ENCODE measurements around the gene RHOA.
A peak's percentile ranks its signal among the peaks of the same experiment; 100 is the strongest.

RHOA gene

GRCh38 chr3:49411968-49412631 lies at the start of gene RHOA, which contains the start of gene TCTA:
RHOA (minus strand) TSS chr3:49411976; CDS start chr3:49375589, 36,387 bp downstream.
TCTA (plus strand) TSS chr3:49412423; CDS start chr3:49412427, 4 bp downstream.
- H3K9ac ChIP-seq (ENCODE audit: low read depth, low read length) = peak within 1 kb of the TSS; percentile 90
- peak within 1 kb of the TSS; percentile 95 for H3K4me3 ChIP-seq (ENCODE audit: low read depth, low read length)
- H3K36me3 ChIP-seq (ENCODE audit: control insufficient read depth, insufficient read depth, low read length) = peaks cover 6% of the 10 kb centered on the region
- H3K9me3 ChIP-seq (ENCODE audit: control insufficient read depth, insufficient read depth, low read length) = no peaks in the 10 kb centered on the region
- H3K4me1 ChIP-seq (ENCODE audit: control insufficient read depth, insufficient read depth, low read length) = peaks cover 18% of the 10 kb centered on the region
- no peaks in the 10 kb centered on the region for H3K27me3 ChIP-seq (ENCODE audit: control insufficient read depth, insufficient read depth, low read length)

GRCh38 chr3:49460956-49461355 lies 49.2 kb upstream of the RHOA start:
- Histone ChIP-seq H3K9me3 (ENCODE audit: control insufficient read depth, insufficient read depth, low read length) (no peaks in the 10 kb centered on the region), H3K36me3 (ENCODE audit: control insufficient read depth, insufficient read depth, low read length) (no peaks in the 10 kb centered on the region), H3K4me3 (ENCODE audit: low read depth, low read length) (no peak overlapping the region), H3K27me3 (ENCODE audit: control insufficient read depth, insufficient read depth, low read length) (no peaks in the 10 kb centered on the region), H3K9ac (ENCODE audit: low read depth, low read length) (peak overlapping the region; percentile 42), H3K4me1 (ENCODE audit: control insufficient read depth, insufficient read depth, low read length) (peaks cover 29% of the 10 kb centered on the region)

DNA sequence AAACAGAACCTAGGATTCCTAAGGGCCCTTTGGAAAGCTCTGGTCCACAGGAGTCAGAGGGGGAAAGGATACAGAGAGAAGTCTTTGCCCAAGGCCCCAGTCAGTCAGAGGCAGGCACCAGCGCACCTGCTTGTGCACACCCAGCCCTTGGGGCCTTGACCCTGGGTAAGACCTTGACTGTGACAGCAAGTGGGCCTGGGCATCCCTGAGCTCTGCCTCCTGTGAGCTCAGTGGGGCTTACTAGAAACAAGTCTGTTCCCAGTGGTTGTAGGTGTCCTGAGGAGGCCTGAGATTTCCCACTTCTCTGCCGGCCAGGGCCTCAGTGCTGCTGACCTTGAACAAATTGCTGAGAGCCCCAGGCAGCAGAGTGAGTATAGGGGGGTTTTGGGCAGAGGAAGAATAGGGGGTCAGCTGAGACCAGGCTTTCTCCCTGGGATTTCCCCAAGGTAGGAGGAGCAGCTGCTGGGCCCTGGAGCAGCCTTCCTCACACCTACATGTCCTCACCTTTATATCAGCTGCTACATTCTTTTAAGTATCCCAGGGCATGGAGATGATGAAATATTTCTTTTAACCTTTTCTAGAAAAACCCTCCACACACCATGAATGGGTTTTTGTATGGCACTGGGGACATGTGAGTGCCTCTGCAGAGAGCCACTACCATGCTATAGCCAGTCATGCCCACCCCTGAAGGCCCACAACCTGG lies 48.6 kb upstream of the RHOA start:
- no peaks in the 10 kb centered on the region for H3K27me3 ChIP-seq (ENCODE audit: control insufficient read depth, insufficient read depth, low read length)
- H3K4me3 ChIP-seq (ENCODE audit: low read depth, low read length) = no peak overlapping the region
- no peak overlapping the region for H3K9ac ChIP-seq (ENCODE audit: low read depth, low read length)
- H3K36me3 ChIP-seq (ENCODE audit: control insufficient read depth, insufficient read depth, low read length) = no peaks in the 10 kb centered on the region
- H3K4me1 ChIP-seq (ENCODE audit: control insufficient read depth, insufficient read depth, low read length) = peaks cover 30% of the 10 kb centered on the region
- no peaks in the 10 kb centered on the region for H3K9me3 ChIP-seq (ENCODE audit: control insufficient read depth, insufficient read depth, low read length)

GRCh38 chr3:49456466-49456865 lies 44.7 kb upstream of the RHOA start:
- H3K9me3 ChIP-seq (ENCODE audit: control insufficient read depth, insufficient read depth, low read length) = no peaks in the 10 kb centered on the region
- H3K4me1 ChIP-seq (ENCODE audit: control insufficient read depth, insufficient read depth, low read length) = peaks cover 27% of the 10 kb centered on the region
- H3K4me3 ChIP-seq (ENCODE audit: low read depth, low read length) = no peak overlapping the region
- no peak overlapping the region for H3K9ac ChIP-seq (ENCODE audit: low read depth, low read length)
- H3K27me3 ChIP-seq (ENCODE audit: control insufficient read depth, insufficient read depth, low read length) = no peaks in the 10 kb centered on the region
- no peaks in the 10 kb centered on the region for H3K36me3 ChIP-seq (ENCODE audit: control insufficient read depth, insufficient read depth, low read length)

- H3K4me1 ChIP-seq (ENCODE audit: control insufficient read depth, insufficient read depth, low read length) = peaks cover 20% of the 10 kb centered on the region
- no peaks in the 10 kb centered on the region for H3K27me3 ChIP-seq (ENCODE audit: control insufficient read depth, insufficient read depth, low read length)
- H3K36me3 ChIP-seq (ENCODE audit: control insufficient read depth, insufficient read depth, low read length) = no peaks in the 10 kb centered on the region
- H3K9me3 ChIP-seq (ENCODE audit: control insufficient read depth, insufficient read depth, low read length) = no peaks in the 10 kb centered on the region
- no peak overlapping the region for H3K9ac ChIP-seq (ENCODE audit: low read depth, low read length)
- no peak overlapping the region for H3K4me3 ChIP-seq (ENCODE audit: low read depth, low read length)
Measured at GRCh38 chr3:49454898-49455681, 43.3 kb upstream of the RHOA start.

- H3K4me3 ChIP-seq (ENCODE audit: low read depth, low read length) = no peak overlapping the region
- no peaks in the 10 kb centered on the region for H3K27me3 ChIP-seq (ENCODE audit: control insufficient read depth, insufficient read depth, low read length)
- no peaks in the 10 kb centered on the region for H3K36me3 ChIP-seq (ENCODE audit: control insufficient read depth, insufficient read depth, low read length)
- H3K9me3 ChIP-seq (ENCODE audit: control insufficient read depth, insufficient read depth, low read length) = no peaks in the 10 kb centered on the region
- H3K4me1 ChIP-seq (ENCODE audit: control insufficient read depth, insufficient read depth, low read length) = peaks cover 15% of the 10 kb centered on the region
- no peak overlapping the region for H3K9ac ChIP-seq (ENCODE audit: low read depth, low read length)
Measured at GRCh38 chr3:49454458-49454857, 42.7 kb upstream of the RHOA start.

GRCh38 chr3:49453621-49454020 lies 41.8 kb upstream of the RHOA start:
- H3K9me3 ChIP-seq (ENCODE audit: control insufficient read depth, insufficient read depth, low read length) = no peaks in the 10 kb centered on the region
- no peaks in the 10 kb centered on the region for H3K36me3 ChIP-seq (ENCODE audit: control insufficient read depth, insufficient read depth, low read length)

GRCh38 chr3:49445391-49445790 lies 33.6 kb upstream of the RHOA start:
- Histone ChIP-seq H3K4me1 (ENCODE audit: control insufficient read depth, insufficient read depth, low read length) (no peaks in the 10 kb centered on the region), H3K9me3 (ENCODE audit: control insufficient read depth, insufficient read depth, low read length) (no peaks in the 10 kb centered on the region)

More at GRCh38 chr3:49453621-49454020, 41.8 kb upstream of the RHOA start:
- Histone ChIP-seq H3K4me3 (ENCODE audit: low read depth, low read length) (no peak overlapping the region), H3K4me1 (ENCODE audit: control insufficient read depth, insufficient read depth, low read length) (peaks cover 7% of the 10 kb centered on the region), H3K9ac (ENCODE audit: low read depth, low read length) (no peak overlapping the region), H3K27me3 (ENCODE audit: control insufficient read depth, insufficient read depth, low read length) (no peaks in the 10 kb centered on the region)

DNA sequence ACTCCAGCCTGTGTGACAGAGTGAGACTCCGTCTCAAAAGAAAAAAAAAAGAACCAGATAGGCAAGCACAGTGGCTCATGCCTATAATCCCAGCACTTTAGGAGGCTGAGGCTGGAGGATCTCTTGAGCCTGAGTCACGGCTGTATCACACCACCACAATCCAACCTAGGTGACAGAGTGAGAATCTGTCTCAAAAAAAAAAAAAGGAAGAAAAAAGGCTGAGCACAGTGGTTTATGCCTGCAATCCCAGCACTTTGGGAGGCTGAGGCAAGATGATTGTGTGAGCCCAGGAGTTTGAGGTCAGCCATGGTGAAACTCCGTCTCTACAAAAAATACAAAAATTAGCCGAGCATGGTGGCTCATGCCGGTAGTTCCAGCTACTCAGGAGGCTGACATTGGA lies 23.0 kb upstream of the RHOA start:
- Histone ChIP-seq H3K4me3 (ENCODE audit: low read depth, low read length) (no peak overlapping the region), H3K9ac (ENCODE audit: low read depth, low read length) (no peak overlapping the region), H3K36me3 (ENCODE audit: control insufficient read depth, insufficient read depth, low read length) (no peaks in the 10 kb centered on the region)

More at GRCh38 chr3:49445391-49445790, 33.6 kb upstream of the RHOA start:
- Histone ChIP-seq H3K27me3 (ENCODE audit: control insufficient read depth, insufficient read depth, low read length) (no peaks in the 10 kb centered on the region), H3K9ac (ENCODE audit: low read depth, low read length) (no peak overlapping the region), H3K4me3 (ENCODE audit: low read depth, low read length) (no peak overlapping the region), H3K36me3 (ENCODE audit: control insufficient read depth, insufficient read depth, low read length) (no peaks in the 10 kb centered on the region)

DNA sequence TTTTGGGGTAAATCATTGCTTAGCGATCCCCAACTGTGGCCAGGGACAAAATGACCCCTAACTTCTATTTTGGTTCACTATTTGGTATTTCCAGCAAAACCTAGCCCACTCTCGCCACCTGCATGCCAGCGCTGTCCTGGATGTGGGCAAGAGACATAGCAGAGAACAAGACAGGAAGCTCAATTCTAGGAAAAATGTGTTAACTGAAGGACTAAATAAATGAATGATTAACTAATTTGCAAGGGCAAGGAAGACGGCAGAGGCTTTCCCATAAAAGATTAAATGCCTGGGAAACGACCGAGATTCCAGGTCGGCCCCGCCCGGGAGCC lies 16.9 kb upstream of the RHOA start:
- Histone ChIP-seq H3K4me1 (ENCODE audit: control insufficient read depth, insufficient read depth, low read length) (no peaks in the 10 kb centered on the region), H3K36me3 (ENCODE audit: control insufficient read depth, insufficient read depth, low read length) (peaks cover 6% of the 10 kb centered on the region), H3K9me3 (ENCODE audit: control insufficient read depth, insufficient read depth, low read length) (no peaks in the 10 kb centered on the region), H3K27me3 (ENCODE audit: control insufficient read depth, insufficient read depth, low read length) (no peaks in the 10 kb centered on the region), H3K4me3 (ENCODE audit: low read depth, low read length) (peak overlapping the region; percentile 81), H3K9ac (ENCODE audit: low read depth, low read length) (peak overlapping the region; percentile 60)

More for the DNA sequence above, 23.0 kb upstream of the RHOA start:
- no peaks in the 10 kb centered on the region for H3K27me3 ChIP-seq (ENCODE audit: control insufficient read depth, insufficient read depth, low read length)
- no peaks in the 10 kb centered on the region for H3K9me3 ChIP-seq (ENCODE audit: control insufficient read depth, insufficient read depth, low read length)
- no peaks in the 10 kb centered on the region for H3K4me1 ChIP-seq (ENCODE audit: control insufficient read depth, insufficient read depth, low read length)

DNA sequence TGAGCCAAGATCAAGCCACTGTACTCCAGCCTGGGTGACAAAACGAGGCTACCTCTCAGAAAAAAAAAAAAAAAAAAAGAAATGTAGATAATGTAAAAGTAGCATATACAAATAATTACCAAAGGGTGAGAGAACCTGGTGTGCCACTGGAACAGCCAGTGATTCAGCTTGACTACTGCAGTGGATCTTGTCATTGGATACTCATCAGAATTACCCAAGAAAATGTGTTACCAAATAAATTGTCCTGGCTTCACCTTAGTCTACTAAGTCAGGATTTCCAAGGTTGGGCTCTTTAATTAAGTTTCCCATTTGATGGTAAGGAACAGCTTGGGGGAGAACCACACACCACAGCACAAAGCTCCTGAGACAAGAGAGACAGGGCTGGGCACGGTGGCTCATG lies 15.8 kb upstream of the RHOA start:
- Histone ChIP-seq H3K36me3 (ENCODE audit: control insufficient read depth, insufficient read depth, low read length) (peaks cover 6% of the 10 kb centered on the region), H3K4me1 (ENCODE audit: control insufficient read depth, insufficient read depth, low read length) (peaks cover 3% of the 10 kb centered on the region), H3K4me3 (ENCODE audit: low read depth, low read length) (no peak overlapping the region), H3K9ac (ENCODE audit: low read depth, low read length) (no peak overlapping the region), H3K27me3 (ENCODE audit: control insufficient read depth, insufficient read depth, low read length) (no peaks in the 10 kb centered on the region), H3K9me3 (ENCODE audit: control insufficient read depth, insufficient read depth, low read length) (no peaks in the 10 kb centered on the region)
